ENCODE data around the gene TTC23. TPM values are rescaled to one million over a fixed set of nuclear protein-coding genes. Genes with fewer than 3 reads are reported as not detected.

Gene TTC23, protein sequence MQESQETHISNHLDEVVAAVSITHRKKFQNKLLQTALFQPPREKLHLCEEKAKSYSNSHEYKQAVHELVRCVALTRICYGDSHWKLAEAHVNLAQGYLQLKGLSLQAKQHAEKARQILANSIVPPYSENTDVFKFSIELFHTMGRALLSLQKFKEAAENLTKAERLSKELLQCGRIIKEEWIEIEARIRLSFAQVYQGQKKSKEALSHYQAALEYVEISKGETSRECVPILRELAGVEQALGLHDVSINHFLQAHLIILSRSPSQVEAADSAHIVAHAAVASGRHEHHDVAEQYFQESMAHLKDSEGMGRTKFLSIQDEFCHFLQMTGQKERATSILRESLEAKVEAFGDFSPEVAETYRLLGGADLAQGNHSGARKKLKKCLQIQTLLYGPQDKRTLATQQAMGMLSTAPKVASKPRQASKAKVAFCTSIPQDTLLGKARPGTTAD
- 0.99 TPM for polyA plus RNA-seq

DNA sequence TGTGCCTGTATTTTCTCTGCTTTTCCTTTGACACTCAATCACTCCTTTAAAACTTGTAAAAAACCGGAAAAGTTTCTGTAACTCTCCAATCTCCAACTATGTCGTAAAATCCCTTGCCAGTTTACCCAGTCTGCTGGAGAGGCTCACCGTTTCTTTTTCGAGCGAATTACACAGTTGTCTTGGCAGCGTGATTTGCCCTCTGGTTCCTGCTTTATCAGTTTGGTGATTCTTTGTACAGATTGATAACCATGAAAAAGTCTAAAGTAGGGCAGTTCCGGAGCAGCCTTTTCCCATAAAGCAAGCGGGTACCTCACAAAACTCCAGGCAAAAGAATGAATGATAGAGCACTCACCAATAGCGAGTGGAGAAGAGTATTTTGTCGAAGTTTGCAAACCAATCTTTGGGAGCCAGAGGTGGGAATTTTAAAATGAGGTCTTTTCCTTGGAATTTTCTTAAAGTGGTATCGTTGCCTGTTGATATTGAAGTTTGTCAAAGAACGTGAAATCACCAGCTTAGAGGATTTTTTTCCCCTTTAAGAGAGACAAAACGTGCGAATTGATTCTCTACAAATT is at the start of gene TTC23:
Gene TTC23, minus strand, starts transcription at position 312 of the 572 bp plus-strand sequence. CDS start 20,869 bp downstream, outside the sequence.
- H3K27ac Mint-ChIP-seq, result no peak within 1 kb of the TSS
- H3K4me1 Mint-ChIP-seq, result peaks cover 25 to 28% (median 28%) of the 10 kb centered on the region in 3 donors
- H3K4me3 Mint-ChIP-seq, result peak within 1 kb of the TSS in 2 of 4 donors; percentile 39 to 90
- H3K36me3 Mint-ChIP-seq, result peaks cover 5% of the 10 kb centered on the region
- H3K9me3 Mint-ChIP-seq, result peaks cover 0 to 1% (median 0%) of the 10 kb centered on the region in 3 donors
- no peaks in the 10 kb centered on the region for H3K27me3 Mint-ChIP-seq

- H3K4me1 Mint-ChIP-seq, result peaks cover 2 to 25% (median 3%) of the 10 kb centered on the region in 3 donors
These were observed 47.0 kb upstream of the TTC23 start for GRCh38 chr15:99296386-99296785.

GRCh38 chr15:99295840-99296239 is 46.5 kb upstream of the TTC23 start:
- Mint-ChIP-seq H3K27ac (peak overlapping the region in 1 of 3 donors; percentile 39), H3K9me3 (peaks cover 0 to 6% (median 0%) of the 10 kb centered on the region in 3 donors), H3K4me3 (peak overlapping the region in 1 of 4 donors; percentile 5), H3K36me3 (peaks cover 10% of the 10 kb centered on the region), H3K27me3 (no peaks in the 10 kb centered on the region), H3K4me1 (peaks cover 2 to 25% (median 4%) of the 10 kb centered on the region in 3 donors)

More at GRCh38 chr15:99296386-99296785, 47.0 kb upstream of the TTC23 start:
- peaks cover 10% of the 10 kb centered on the region for H3K36me3 Mint-ChIP-seq
- H3K4me3 Mint-ChIP-seq, result no peak overlapping the region
- H3K27me3 Mint-ChIP-seq, result no peaks in the 10 kb centered on the region
- H3K9me3 Mint-ChIP-seq, result peaks cover 0 to 6% (median 0%) of the 10 kb centered on the region in 3 donors
- H3K27ac Mint-ChIP-seq, result peak overlapping the region in 1 of 3 donors; percentile 39

GRCh38 chr15:99291643-99292042 is 42.3 kb upstream of the TTC23 start:
- Mint-ChIP-seq H3K4me1 (peaks cover 2 to 23% (median 4%) of the 10 kb centered on the region in 3 donors), H3K27ac (no peak overlapping the region), H3K36me3 (peaks cover 10% of the 10 kb centered on the region), H3K9me3 (peaks cover 0 to 6% (median 0%) of the 10 kb centered on the region in 3 donors), H3K27me3 (no peaks in the 10 kb centered on the region), H3K4me3 (no peak overlapping the region)

DNA sequence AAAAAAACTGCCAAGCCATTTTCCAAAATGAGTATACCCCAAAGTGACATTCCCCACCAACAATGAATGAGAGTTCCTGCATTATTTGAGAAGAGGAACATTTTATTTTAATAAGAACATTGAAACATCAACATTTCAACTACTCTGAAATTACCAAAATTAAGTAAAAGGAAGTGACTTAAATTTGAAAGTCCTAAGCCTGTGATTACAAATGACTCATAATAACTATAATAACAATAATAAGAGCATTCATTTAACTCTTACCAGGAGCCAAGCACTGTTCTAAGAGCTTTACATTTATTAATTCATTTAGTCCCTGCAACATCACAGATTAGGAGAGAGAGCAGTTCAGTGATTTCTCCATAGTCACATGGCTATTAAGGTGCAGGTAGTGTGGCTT is 34.3 kb upstream of the TTC23 start:
- Mint-ChIP-seq H3K9me3 (no peaks in the 10 kb centered on the region), H3K36me3 (peaks cover 6% of the 10 kb centered on the region), H3K4me1 (peaks cover 0 to 8% (median 5%) of the 10 kb centered on the region in 3 donors), H3K27ac (no peak overlapping the region), H3K4me3 (no peak overlapping the region), H3K27me3 (no peaks in the 10 kb centered on the region)

DNA sequence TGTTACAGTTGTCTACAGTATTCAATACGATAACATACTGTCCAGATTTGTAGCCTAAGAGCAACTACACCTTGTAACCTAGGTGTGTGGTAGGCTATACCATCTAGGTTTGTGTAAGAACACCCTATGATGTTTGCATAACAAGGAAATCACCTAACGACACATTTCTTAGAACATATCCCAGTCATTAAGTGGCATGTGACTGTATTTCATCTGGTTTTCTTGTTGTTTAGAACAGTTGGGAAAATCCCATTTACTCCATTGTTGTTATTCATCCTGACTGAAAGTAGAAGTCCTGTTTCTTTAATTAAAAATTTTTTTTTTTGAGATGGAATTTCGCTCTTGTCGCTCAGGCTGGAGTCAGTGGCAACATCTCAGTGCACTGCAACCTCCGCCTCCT is 33.2 kb upstream of the TTC23 start:
- no peak overlapping the region for H3K4me3 Mint-ChIP-seq
- no peak overlapping the region for H3K27ac Mint-ChIP-seq
- H3K9me3 Mint-ChIP-seq, result no peaks in the 10 kb centered on the region
- H3K27me3 Mint-ChIP-seq, result no peaks in the 10 kb centered on the region
- H3K4me1 Mint-ChIP-seq, result peaks cover 0 to 8% (median 5%) of the 10 kb centered on the region in 3 donors
- peaks cover 8% of the 10 kb centered on the region for H3K36me3 Mint-ChIP-seq

DNA sequence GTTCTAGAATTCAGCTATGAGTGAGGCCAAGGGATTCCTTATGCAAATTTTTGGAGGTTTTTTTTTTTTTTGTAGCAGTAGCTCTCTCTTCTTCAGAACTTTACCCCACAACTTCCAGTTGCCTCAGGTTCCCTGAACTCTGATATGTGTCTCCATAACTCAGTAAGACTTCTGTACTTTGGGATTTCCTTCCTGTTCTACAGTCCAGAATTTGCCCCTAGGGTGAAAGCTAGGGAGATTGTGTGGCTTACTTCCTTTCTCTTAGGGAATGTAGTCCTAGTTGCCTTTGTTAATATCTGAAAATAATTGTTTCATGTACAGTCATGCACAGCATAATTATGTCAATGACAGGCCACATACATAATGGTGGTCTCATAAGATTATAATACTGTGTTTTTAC is 32.7 kb upstream of the TTC23 start:
- no peak overlapping the region for H3K27ac Mint-ChIP-seq
- peak overlapping the region in 1 of 4 donors; percentile 4 for H3K4me3 Mint-ChIP-seq
- no peaks in the 10 kb centered on the region for H3K27me3 Mint-ChIP-seq

DNA sequence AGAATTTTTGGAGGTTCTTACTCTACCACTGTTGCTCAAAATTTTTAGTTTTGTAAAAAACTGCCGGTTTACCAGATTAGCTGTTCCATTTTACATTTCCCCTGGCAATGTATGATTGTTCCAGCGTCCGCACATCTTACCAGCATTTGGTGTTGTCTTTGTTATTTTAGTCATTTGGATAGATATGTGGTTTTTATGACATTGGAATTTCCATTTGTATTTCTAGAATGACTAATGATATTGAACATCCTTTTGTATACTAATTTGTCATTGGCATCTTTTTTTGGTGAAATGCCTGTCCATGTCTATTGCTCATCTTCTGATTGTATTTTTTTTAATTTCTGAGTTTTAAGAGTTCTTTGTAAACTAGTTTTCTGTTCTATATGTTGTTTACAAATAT is 30.4 kb upstream of the TTC23 start:
- H3K4me1 Mint-ChIP-seq, result peaks cover 0 to 7% (median 6%) of the 10 kb centered on the region in 3 donors
- peaks cover 8% of the 10 kb centered on the region for H3K36me3 Mint-ChIP-seq
- no peak overlapping the region for H3K27ac Mint-ChIP-seq
- H3K27me3 Mint-ChIP-seq, result no peaks in the 10 kb centered on the region
- no peaks in the 10 kb centered on the region for H3K9me3 Mint-ChIP-seq
- no peak overlapping the region for H3K4me3 Mint-ChIP-seq

More for the DNA sequence above, 32.7 kb upstream of the TTC23 start:
- Mint-ChIP-seq H3K36me3 (peaks cover 8% of the 10 kb centered on the region), H3K4me1 (peaks cover 0 to 8% (median 5%) of the 10 kb centered on the region in 3 donors), H3K9me3 (no peaks in the 10 kb centered on the region)

- Mint-ChIP-seq H3K4me3 (no peak overlapping the region), H3K27ac (no peak overlapping the region), H3K36me3 (peaks cover 8% of the 10 kb centered on the region), H3K4me1 (peaks cover 0 to 7% (median 6%) of the 10 kb centered on the region in 3 donors), H3K9me3 (no peaks in the 10 kb centered on the region), H3K27me3 (no peaks in the 10 kb centered on the region)
These were observed 29.9 kb upstream of the TTC23 start for GRCh38 chr15:99279290-99279689.

DNA sequence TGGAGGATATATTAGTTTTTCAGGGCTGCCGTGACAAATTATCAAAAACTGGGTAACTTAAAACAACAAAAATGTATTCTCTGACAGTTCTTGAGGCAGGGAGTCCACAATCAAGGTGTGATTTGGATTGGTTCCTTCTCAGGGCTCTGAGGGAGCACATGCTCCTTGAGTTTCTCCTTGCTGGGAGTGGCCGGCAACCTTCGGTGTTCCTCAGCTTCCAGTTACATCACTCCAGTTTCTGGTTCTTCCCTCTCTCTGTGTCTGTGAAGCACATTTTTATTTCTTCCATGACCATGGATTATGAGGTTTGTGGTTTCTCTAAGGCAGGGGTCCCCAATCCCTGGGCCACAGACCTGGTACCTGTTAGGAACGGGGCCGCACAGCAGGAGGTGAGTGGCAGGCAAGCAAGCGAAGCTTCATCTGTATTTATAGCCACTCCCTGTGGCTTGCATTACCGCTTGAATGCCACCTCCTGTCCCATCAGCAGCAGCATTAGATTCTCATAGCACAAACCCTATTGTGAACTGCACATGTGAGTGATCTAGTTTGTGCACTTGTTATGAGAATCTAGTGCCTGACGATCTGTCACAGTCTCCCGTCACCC is 26.2 kb upstream of the TTC23 start:
- no peak overlapping the region for H3K27ac Mint-ChIP-seq
- peaks cover 0 to 2% (median 0%) of the 10 kb centered on the region in 3 donors for H3K4me1 Mint-ChIP-seq
- H3K9me3 Mint-ChIP-seq, result no peaks in the 10 kb centered on the region
- H3K4me3 Mint-ChIP-seq, result no peak overlapping the region
- peaks cover 6% of the 10 kb centered on the region for H3K36me3 Mint-ChIP-seq
- no peaks in the 10 kb centered on the region for H3K27me3 Mint-ChIP-seq

DNA sequence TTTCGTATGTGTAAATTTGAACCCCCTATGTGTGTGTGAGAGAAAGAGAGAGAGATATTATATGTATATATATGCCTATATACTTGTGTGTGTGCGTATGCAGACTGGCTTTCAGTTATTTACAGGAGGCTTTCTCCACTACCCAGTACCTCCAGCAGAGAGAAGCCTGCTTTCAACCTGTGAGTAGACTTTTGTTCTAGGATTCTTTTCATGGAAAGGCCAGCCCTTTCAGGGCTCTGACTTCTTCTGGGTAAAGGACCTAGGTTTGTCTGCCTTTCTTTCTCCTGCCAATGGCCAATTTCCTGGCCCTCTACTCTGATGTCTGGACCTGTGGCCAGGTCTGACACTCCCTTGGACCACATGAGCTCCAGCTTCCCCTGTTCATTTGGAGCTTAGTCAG is 25.7 kb upstream of the TTC23 start:
- Mint-ChIP-seq H3K4me3 (no peak overlapping the region), H3K27ac (no peak overlapping the region)

GRCh38 chr15:99273801-99274200 is 24.4 kb upstream of the TTC23 start:
- Mint-ChIP-seq H3K4me3 (no peak overlapping the region), H3K4me1 (peaks cover 0 to 2% (median 0%) of the 10 kb centered on the region in 3 donors), H3K27ac (no peak overlapping the region), H3K36me3 (peaks cover 2% of the 10 kb centered on the region), H3K27me3 (no peaks in the 10 kb centered on the region), H3K9me3 (no peaks in the 10 kb centered on the region)

More for the DNA sequence above, 25.7 kb upstream of the TTC23 start:
- H3K4me1 Mint-ChIP-seq, result peaks cover 0 to 2% (median 0%) of the 10 kb centered on the region in 3 donors
- peaks cover 6% of the 10 kb centered on the region for H3K36me3 Mint-ChIP-seq
- no peaks in the 10 kb centered on the region for H3K27me3 Mint-ChIP-seq
- H3K9me3 Mint-ChIP-seq, result no peaks in the 10 kb centered on the region

DNA sequence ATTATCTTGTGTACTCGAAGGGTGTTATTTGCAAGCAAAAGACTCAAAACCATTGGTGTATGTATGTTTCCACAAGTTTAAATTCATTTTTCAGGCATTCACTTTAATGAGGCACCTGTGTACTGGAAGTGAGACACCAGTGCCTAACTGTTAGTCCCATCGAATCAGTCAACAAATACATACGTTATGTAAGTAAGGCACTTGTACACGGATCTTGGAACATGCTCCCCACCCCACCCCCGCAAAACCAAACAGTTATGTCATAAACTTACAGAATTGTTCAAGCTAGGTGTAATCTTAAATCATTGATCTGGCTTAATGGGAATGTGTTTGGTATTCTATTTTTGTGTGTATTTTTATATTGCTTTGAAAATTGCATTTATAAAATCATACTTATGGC is 19.1 kb upstream of the TTC23 start:
- H3K27ac Mint-ChIP-seq, result no peak overlapping the region

GRCh38 chr15:99267957-99268356 is 18.6 kb upstream of the TTC23 start:
- peaks cover 7% of the 10 kb centered on the region for H3K36me3 Mint-ChIP-seq
- H3K27ac Mint-ChIP-seq, result no peak overlapping the region
- H3K4me1 Mint-ChIP-seq, result no peaks in the 10 kb centered on the region
- H3K27me3 Mint-ChIP-seq, result no peaks in the 10 kb centered on the region
- no peak overlapping the region for H3K4me3 Mint-ChIP-seq
- no peaks in the 10 kb centered on the region for H3K9me3 Mint-ChIP-seq

More for the DNA sequence above, 19.1 kb upstream of the TTC23 start:
- Mint-ChIP-seq H3K4me1 (no peaks in the 10 kb centered on the region), H3K4me3 (no peak overlapping the region), H3K27me3 (no peaks in the 10 kb centered on the region), H3K9me3 (no peaks in the 10 kb centered on the region), H3K36me3 (peaks cover 6% of the 10 kb centered on the region)

- peaks cover 11% of the 10 kb centered on the region for H3K36me3 Mint-ChIP-seq
- H3K4me3 Mint-ChIP-seq, result no peak overlapping the region
- H3K4me1 Mint-ChIP-seq, result no peaks in the 10 kb centered on the region
- H3K9me3 Mint-ChIP-seq, result no peaks in the 10 kb centered on the region
- H3K27ac Mint-ChIP-seq, result peak overlapping the region in 1 of 3 donors; percentile 84
- H3K27me3 Mint-ChIP-seq, result no peaks in the 10 kb centered on the region
These were observed 16.2 kb upstream of the TTC23 start for GRCh38 chr15:99265541-99266070.

Measured in IgD-negative memory B cell (primary cell).